Epithelial cell of proximal tubule (primary cell): ENCODE measurements around the gene EXOC7. TPM values are rescaled to one million over a fixed set of nuclear protein-coding genes. Genes with fewer than 3 reads are reported as not detected.
"Not testable (repeated sequence)": the region's sequence is repeated elsewhere in the genome, so short reads cannot be mapped to it uniquely, and the experiment has no call there.

Experiments used
- DNase-seq: peaks from one replicate; pipeline ENCODE4 v3.0.0-alpha.2; 2011; ENCODE audit warnings: low read depth
- H3K4me3 ChIP-seq: 2 replicates; pipeline ENCODE4 v1.5.1; 2011; ENCODE audit warnings: low read depth, mild to moderate bottlenecking, low read length
- CTCF ChIP-seq: conservative IDR thresholded peaks from 2 replicates; pipeline ENCODE4 v1.5.1; 2012; ENCODE audit warnings: low read depth, mild to moderate bottlenecking, low read length
- total RNA-seq: library from RNA; depleted of rRNA; stranded (reverse); fragments of >200 nt; gene quantifications from 2 replicates; pipeline ENCODE4 v1.2.3, GENCODE V29; 2015

EXOC7 gene
- total RNA-seq, 1 donor from 2014 or later, result 39.6 TPM

- no peak overlapping the region for H3K4me3 ChIP-seq
- peak; percentile 14 for TF ChIP-seq CTCF
- no peak for DNase-seq
These were observed 23.4 kb downstream of the EXOC7 start for GRCh38 chr17:76079956-76080767.

DNA sequence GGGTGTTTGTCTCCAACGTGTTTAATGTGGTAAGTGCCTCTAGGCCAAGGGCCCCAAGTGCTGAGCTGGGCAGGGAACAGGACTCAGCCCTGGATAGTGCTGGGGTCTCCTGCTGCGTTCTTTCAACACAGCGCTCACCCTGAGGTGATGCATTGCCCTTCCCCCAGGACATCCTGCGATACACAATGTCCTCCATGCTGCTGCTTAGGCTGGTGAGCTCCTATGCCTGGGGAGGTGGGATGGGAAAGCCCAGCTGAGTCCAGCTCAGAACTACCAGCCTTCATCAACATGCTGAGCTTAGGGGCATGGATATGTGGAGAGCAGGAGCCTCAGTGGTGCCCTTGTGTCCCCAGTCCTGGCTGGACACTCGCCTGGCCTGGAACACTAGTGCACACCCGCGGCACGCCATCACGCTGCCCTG is 24.0 kb downstream of the EXOC7 start:
- no peak for TF ChIP-seq CTCF

GRCh38 chr17:76078860-76079534 is 24.6 kb downstream of the EXOC7 start, which contains the start of gene ZACN:
Gene ZACN, plus strand, starts transcription at chr17:76079182. Its CDS starts 83 bp downstream, at chr17:76079265.
- TF ChIP-seq CTCF, result no peak
- no peak for DNase-seq
- no peak within 1 kb of the TSS for H3K4me3 ChIP-seq

More for the DNA sequence above, 24.0 kb downstream of the EXOC7 start:
- no peak for DNase-seq
- no peak overlapping the region for H3K4me3 ChIP-seq

DNA sequence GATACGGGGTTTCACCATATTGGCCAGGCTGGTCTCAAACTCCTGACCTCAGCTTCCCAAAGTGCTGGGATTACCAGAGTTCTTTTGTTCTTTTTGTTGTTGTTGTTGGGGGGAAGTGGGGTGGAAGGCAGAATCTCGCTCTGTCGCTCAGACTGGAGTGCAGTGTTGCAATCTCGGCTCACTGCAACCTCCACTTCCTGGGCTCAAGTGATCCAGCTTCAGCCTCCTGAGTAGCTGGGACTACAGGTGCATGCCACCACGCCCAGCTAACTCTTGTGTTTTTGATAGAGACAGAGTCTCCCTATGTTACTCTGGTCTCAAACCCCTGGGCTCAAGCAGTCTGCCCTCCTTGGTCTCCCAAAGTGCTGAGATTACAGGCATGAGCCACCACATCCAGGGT is 25.2 kb downstream of the EXOC7 start:
- H3K4me3 ChIP-seq, DNase-seq: not testable (repeated sequence)

- TF ChIP-seq CTCF, result no peak
- no peak overlapping the region for H3K4me3 ChIP-seq
- no peak for DNase-seq
These were observed 25.9 kb downstream of the EXOC7 start for GRCh38 chr17:76077584-76078110.

DNA sequence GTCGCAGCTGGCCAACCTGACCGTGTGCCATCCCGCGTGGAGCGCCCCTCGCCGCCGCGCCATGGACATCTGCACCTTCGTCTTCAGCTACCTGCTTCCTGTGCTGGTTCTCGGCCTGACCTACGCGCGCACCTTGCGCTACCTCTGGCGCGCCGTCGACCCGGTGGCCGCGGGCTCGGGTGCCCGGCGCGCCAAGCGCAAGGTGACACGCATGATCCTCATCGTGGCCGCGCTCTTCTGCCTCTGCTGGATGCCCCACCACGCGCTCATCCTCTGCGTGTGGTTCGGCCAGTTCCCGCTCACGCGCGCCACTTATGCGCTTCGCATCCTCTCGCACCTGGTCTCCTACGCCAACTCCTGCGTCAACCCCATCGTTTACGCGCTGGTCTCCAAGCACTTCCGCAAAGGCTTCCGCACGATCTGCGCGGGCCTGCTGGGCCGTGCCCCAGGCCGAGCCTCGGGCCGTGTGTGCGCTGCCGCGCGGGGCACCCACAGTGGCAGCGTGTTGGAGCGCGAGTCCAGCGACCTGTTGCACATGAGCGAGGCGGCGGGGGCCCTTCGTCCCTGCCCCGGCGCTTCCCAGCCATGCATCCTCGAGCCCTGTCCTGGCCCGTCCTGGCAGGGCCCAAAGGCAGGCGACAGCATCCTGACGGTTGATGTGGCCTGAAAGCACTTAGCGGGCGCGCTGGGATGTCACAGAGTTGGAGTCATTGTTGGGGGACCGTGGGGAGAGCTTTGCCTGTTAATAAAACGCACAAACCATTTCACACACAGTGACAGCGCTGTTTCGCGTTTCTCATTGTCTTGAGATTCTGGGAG is 26.6 kb downstream of the EXOC7 start:
- H3K4me3 ChIP-seq, result no peak overlapping the region
- no peak for TF ChIP-seq CTCF
- no peak for DNase-seq
